ENCODE data around the gene ATP6V1B1. TPM values are rescaled to one million over a fixed set of nuclear protein-coding genes. Genes with fewer than 3 reads are reported as not detected.

ATP6V1B1 gene
- polyA plus RNA-seq, 1 donor (not counting 4 experiments of a cell fraction or from before 2014, with no cell fraction given), result not detected

GRCh38 chr2:70967189-70967588 is 31.5 kb downstream of the ATP6V1B1 start:
- TF ChIP-seq EZH2 (IDR thresholded peaks at IDR 0.05; ENCODE audit: low read length) (no peak), CTCF (optimal IDR thresholded peaks at IDR 0.05 in 1 of 3, IDR thresholded peaks at IDR 0.05 in 1 of 3, conservative IDR thresholded peaks at IDR 0.05 in 1 of 3; ENCODE audit: extremely low read depth in 1 of 3, insufficient read depth in 2 of 3, low read length in 3 of 3) (no peak)
- Histone ChIP-seq H3K4me2 (ENCODE audit: control insufficient read depth, extremely low read depth, insufficient read depth, low read depth, low read length) (no peak overlapping the region), H3K9me1 (ENCODE audit: control insufficient read depth, extremely low read depth, insufficient read depth, low read length) (no peaks in the 10 kb centered on the region), H3K9ac (ENCODE audit: control insufficient read depth, extremely low read depth, insufficient read depth, low read length) (no peak overlapping the region), H2AFZ (ENCODE audit: control insufficient read depth, low read length) (no peak overlapping the region), H4K20me1 (ENCODE audit: control insufficient read depth, extremely low read depth, insufficient read depth, low read length) (no peaks in the 10 kb centered on the region), H3K4me1 (ENCODE audit: control insufficient read depth, extremely low read depth, insufficient read depth, low read length) (peaks cover 10% of the 10 kb centered on the region), H3K27ac (ENCODE audit: control insufficient read depth, insufficient read depth, low read length) (no peak overlapping the region), H3K4me3 (ENCODE audit: control insufficient read depth in 2 of 3, extremely low read depth in 1 of 3, insufficient read depth in 2 of 3, low read depth in 1 of 3, low read length in 3 of 3) (no peak overlapping the region), H3K9me3 (ENCODE audit: control insufficient read depth, low read depth, low read length) (no peaks in the 10 kb centered on the region), H3K36me3 (ENCODE audit: control insufficient read depth in 2 of 2, extremely low read depth in 1 of 2, insufficient read depth in 2 of 2, low read length in 2 of 2) (no peaks in the 10 kb centered on the region), H3K79me2 (ENCODE audit: control insufficient read depth, insufficient read depth, low read length) (no peaks in the 10 kb centered on the region), H3K27me3 (ENCODE audit: control insufficient read depth, extremely low read depth, insufficient read depth, low read length) (peaks cover 14% of the 10 kb centered on the region)
- FAIRE-seq (no peak), DNase-seq (ENCODE audit: low read depth, low spot score) (no peak)
- dilution Hi-C loops (cut with MboI; ENCODE audit: extremely low pct_ligation_motif_present, low sequenced_read_pairs), result no loop called here

DNA sequence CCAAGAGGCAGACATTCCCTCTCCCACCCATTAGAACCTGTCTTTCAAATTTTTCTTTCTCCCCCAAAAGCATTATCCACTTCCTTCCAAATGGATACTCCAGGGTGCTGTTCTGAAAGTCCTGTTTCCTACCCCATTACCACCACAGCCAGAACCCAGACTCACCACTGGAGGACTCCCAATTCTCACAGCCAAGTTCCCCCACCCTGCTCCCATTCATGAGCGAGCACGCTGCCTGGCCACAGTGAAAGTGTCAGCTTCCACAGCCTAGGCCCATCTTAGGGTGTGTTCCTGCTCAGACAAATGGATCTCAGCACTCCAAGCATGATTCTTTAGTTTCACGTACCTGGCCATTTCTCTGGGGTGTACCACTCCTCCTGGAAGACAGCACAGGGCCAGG is 38.9 kb downstream of the ATP6V1B1 start:
- dilution Hi-C loops (cut with MboI; ENCODE audit: extremely low pct_ligation_motif_present, low sequenced_read_pairs), result no loop called here
- DNase-seq (ENCODE audit: low read depth, low spot score) (no peak), FAIRE-seq (no peak)

More for the DNA sequence above, 38.9 kb downstream of the ATP6V1B1 start:
- Histone ChIP-seq H3K79me2 (ENCODE audit: control insufficient read depth, insufficient read depth, low read length) (no peaks in the 10 kb centered on the region), H3K4me1 (ENCODE audit: control insufficient read depth, extremely low read depth, insufficient read depth, low read length) (peaks cover 18% of the 10 kb centered on the region), H3K9me3 (ENCODE audit: control insufficient read depth, low read depth, low read length) (no peaks in the 10 kb centered on the region), H3K36me3 (ENCODE audit: control insufficient read depth in 2 of 2, extremely low read depth in 1 of 2, insufficient read depth in 2 of 2, low read length in 2 of 2) (no peaks in the 10 kb centered on the region), H3K4me3 (ENCODE audit: control insufficient read depth in 2 of 3, extremely low read depth in 1 of 3, insufficient read depth in 2 of 3, low read depth in 1 of 3, low read length in 3 of 3) (no peak overlapping the region), H4K20me1 (ENCODE audit: control insufficient read depth, extremely low read depth, insufficient read depth, low read length) (no peaks in the 10 kb centered on the region), H3K9me1 (ENCODE audit: control insufficient read depth, extremely low read depth, insufficient read depth, low read length) (no peaks in the 10 kb centered on the region), H3K4me2 (ENCODE audit: control insufficient read depth, extremely low read depth, insufficient read depth, low read depth, low read length) (no peak overlapping the region), H3K27me3 (ENCODE audit: control insufficient read depth, extremely low read depth, insufficient read depth, low read length) (no peaks in the 10 kb centered on the region), H3K27ac (ENCODE audit: control insufficient read depth, insufficient read depth, low read length) (no peak overlapping the region), H3K9ac (ENCODE audit: control insufficient read depth, extremely low read depth, insufficient read depth, low read length) (no peak overlapping the region), H2AFZ (ENCODE audit: control insufficient read depth, low read length) (no peak overlapping the region)
- no peak for TF ChIP-seq EZH2 (IDR thresholded peaks at IDR 0.05; ENCODE audit: low read length)
- no peak for TF ChIP-seq CTCF (optimal IDR thresholded peaks at IDR 0.05 in 1 of 3, IDR thresholded peaks at IDR 0.05 in 1 of 3, conservative IDR thresholded peaks at IDR 0.05 in 1 of 3; ENCODE audit: extremely low read depth in 1 of 3, insufficient read depth in 2 of 3, low read length in 3 of 3)

Data from keratinocyte (primary cell).